ENCODE data around the gene DGUOK.
"Not testable (repeated sequence)": the region's sequence is repeated elsewhere in the genome, so short reads cannot be mapped to it uniquely, and the experiment has no call there.

The DGUOK gene

GRCh38 chr2:73902284-73902683, 24.4 kb upstream of the DGUOK start:
- no peaks in the 10 kb centered on the region for H3K27me3 ChIP-seq (ENCODE audit: control insufficient read depth, insufficient read depth, low read length)
- no peak overlapping the region for H3K4me3 ChIP-seq (ENCODE audit: low read depth, low read length)
- H3K27ac ChIP-seq (ENCODE audit: low read depth, low read length): no peak overlapping the region
- no peaks in the 10 kb centered on the region for H3K4me1 ChIP-seq (ENCODE audit: control insufficient read depth, insufficient read depth, low read length)
- H3K9ac ChIP-seq (ENCODE audit: low read length): no peak overlapping the region
- no peaks in the 10 kb centered on the region for H3K9me3 ChIP-seq (ENCODE audit: control insufficient read depth, insufficient read depth, low read depth, low read length)
- no peaks in the 10 kb centered on the region for H3K36me3 ChIP-seq (ENCODE audit: control insufficient read depth, insufficient read depth, low read length)

- H3K9ac ChIP-seq (ENCODE audit: low read length): no peak overlapping the region
- no peak overlapping the region for H3K27ac ChIP-seq (ENCODE audit: low read depth, low read length)
- H3K36me3 ChIP-seq (ENCODE audit: control insufficient read depth, insufficient read depth, low read length): no peaks in the 10 kb centered on the region
- H3K27me3 ChIP-seq (ENCODE audit: control insufficient read depth, insufficient read depth, low read length): no peaks in the 10 kb centered on the region
- H3K9me3 ChIP-seq (ENCODE audit: control insufficient read depth, insufficient read depth, low read depth, low read length): no peaks in the 10 kb centered on the region
- no peak overlapping the region for H3K4me3 ChIP-seq (ENCODE audit: low read depth, low read length)
- peaks cover 3% of the 10 kb centered on the region; the same call in 1 of the 2 replicates for H3K4me1 ChIP-seq (ENCODE audit: control insufficient read depth, insufficient read depth, low read length)
Measured at GRCh38 chr2:73903313-73903712, 23.4 kb upstream of the DGUOK start.

GRCh38 chr2:73903949-73904613, 22.6 kb upstream of the DGUOK start:
- not testable (repeated sequence) for H3K4me1 ChIP-seq (ENCODE audit: control insufficient read depth, insufficient read depth, low read length); H3K9ac ChIP-seq (ENCODE audit: low read length); H3K27me3 ChIP-seq (ENCODE audit: control insufficient read depth, insufficient read depth, low read length); H3K36me3 ChIP-seq (ENCODE audit: control insufficient read depth, insufficient read depth, low read length); H3K4me3 ChIP-seq (ENCODE audit: low read depth, low read length); H3K27ac ChIP-seq (ENCODE audit: low read depth, low read length); H3K9me3 ChIP-seq (ENCODE audit: control insufficient read depth, insufficient read depth, low read depth, low read length)

- H3K4me1 ChIP-seq (ENCODE audit: control insufficient read depth, insufficient read depth, low read length): peaks cover 3% of the 10 kb centered on the region; the same call in 1 of the 2 replicates
- no peaks in the 10 kb centered on the region for H3K36me3 ChIP-seq (ENCODE audit: control insufficient read depth, insufficient read depth, low read length)
- no peak overlapping the region for H3K27ac ChIP-seq (ENCODE audit: low read depth, low read length)
- H3K9ac ChIP-seq (ENCODE audit: low read length): no peak overlapping the region
- H3K4me3 ChIP-seq (ENCODE audit: low read depth, low read length): no peak overlapping the region
- no peaks in the 10 kb centered on the region for H3K9me3 ChIP-seq (ENCODE audit: control insufficient read depth, insufficient read depth, low read depth, low read length)
- no peaks in the 10 kb centered on the region for H3K27me3 ChIP-seq (ENCODE audit: control insufficient read depth, insufficient read depth, low read length)
Measured at GRCh38 chr2:73904952-73905351, 21.7 kb upstream of the DGUOK start.

GRCh38 chr2:73906847-73907505, 19.7 kb upstream of the DGUOK start:
- Histone ChIP-seq H3K27ac (ENCODE audit: low read depth, low read length) (no peak overlapping the region), H3K4me3 (ENCODE audit: low read depth, low read length) (no peak overlapping the region), H3K27me3 (ENCODE audit: control insufficient read depth, insufficient read depth, low read length) (no peaks in the 10 kb centered on the region), H3K4me1 (ENCODE audit: control insufficient read depth, insufficient read depth, low read length) (peaks cover 3% of the 10 kb centered on the region; the same call in 1 of the 2 replicates), H3K36me3 (ENCODE audit: control insufficient read depth, insufficient read depth, low read length) (no peaks in the 10 kb centered on the region), H3K9ac (ENCODE audit: low read length) (no peak overlapping the region), H3K9me3 (ENCODE audit: control insufficient read depth, insufficient read depth, low read depth, low read length) (no peaks in the 10 kb centered on the region)

GRCh38 chr2:73907840-73908452, 18.7 kb upstream of the DGUOK start:
- H3K9me3 ChIP-seq (ENCODE audit: control insufficient read depth, insufficient read depth, low read depth, low read length): no peaks in the 10 kb centered on the region
- H3K9ac ChIP-seq (ENCODE audit: low read length): no peak overlapping the region
- H3K4me3 ChIP-seq (ENCODE audit: low read depth, low read length): no peak overlapping the region
- no peaks in the 10 kb centered on the region for H3K36me3 ChIP-seq (ENCODE audit: control insufficient read depth, insufficient read depth, low read length)
- no peak overlapping the region for H3K27ac ChIP-seq (ENCODE audit: low read depth, low read length)
- H3K4me1 ChIP-seq (ENCODE audit: control insufficient read depth, insufficient read depth, low read length): peaks cover 3% of the 10 kb centered on the region; the same call in 1 of the 2 replicates
- no peaks in the 10 kb centered on the region for H3K27me3 ChIP-seq (ENCODE audit: control insufficient read depth, insufficient read depth, low read length)

GRCh38 chr2:73908689-73909652, 17.7 kb upstream of the DGUOK start:
- Histone ChIP-seq H3K27ac (ENCODE audit: low read depth, low read length) (no peak overlapping the region), H3K36me3 (ENCODE audit: control insufficient read depth, insufficient read depth, low read length) (no peaks in the 10 kb centered on the region), H3K27me3 (ENCODE audit: control insufficient read depth, insufficient read depth, low read length) (no peaks in the 10 kb centered on the region), H3K9me3 (ENCODE audit: control insufficient read depth, insufficient read depth, low read depth, low read length) (no peaks in the 10 kb centered on the region), H3K9ac (ENCODE audit: low read length) (no peak overlapping the region), H3K4me3 (ENCODE audit: low read depth, low read length) (no peak overlapping the region), H3K4me1 (ENCODE audit: control insufficient read depth, insufficient read depth, low read length) (peaks cover 3% of the 10 kb centered on the region; the same call in 1 of the 2 replicates)

GRCh38 chr2:73910873-73911547, 15.7 kb upstream of the DGUOK start:
- Histone ChIP-seq H3K4me1 (ENCODE audit: control insufficient read depth, insufficient read depth, low read length) (peaks cover 3% of the 10 kb centered on the region; the same call in 1 of the 2 replicates), H3K9me3 (ENCODE audit: control insufficient read depth, insufficient read depth, low read depth, low read length) (no peaks in the 10 kb centered on the region), H3K27ac (ENCODE audit: low read depth, low read length) (no peak overlapping the region), H3K36me3 (ENCODE audit: control insufficient read depth, insufficient read depth, low read length) (no peaks in the 10 kb centered on the region), H3K9ac (ENCODE audit: low read length) (no peak overlapping the region), H3K27me3 (ENCODE audit: control insufficient read depth, insufficient read depth, low read length) (no peaks in the 10 kb centered on the region), H3K4me3 (ENCODE audit: low read depth, low read length) (no peak overlapping the region)

- H3K27ac ChIP-seq (ENCODE audit: low read depth, low read length): no peak overlapping the region
- no peaks in the 10 kb centered on the region for H3K36me3 ChIP-seq (ENCODE audit: control insufficient read depth, insufficient read depth, low read length)
- no peak overlapping the region for H3K9ac ChIP-seq (ENCODE audit: low read length)
- H3K4me1 ChIP-seq (ENCODE audit: control insufficient read depth, insufficient read depth, low read length): peaks cover 3% of the 10 kb centered on the region; the same call in 1 of the 2 replicates
- H3K27me3 ChIP-seq (ENCODE audit: control insufficient read depth, insufficient read depth, low read length): no peaks in the 10 kb centered on the region
- H3K9me3 ChIP-seq (ENCODE audit: control insufficient read depth, insufficient read depth, low read depth, low read length): no peaks in the 10 kb centered on the region
- no peak overlapping the region for H3K4me3 ChIP-seq (ENCODE audit: low read depth, low read length)
Measured at GRCh38 chr2:73911548-73912208, 15.0 kb upstream of the DGUOK start.

Data from HUES6 (cell line).